Activated CD4-positive, alpha-beta T cell treated with anti-CD3 and anti-CD28 coated beads, Interleukin-2, amount 50 U/mL, for 1 hour (primary cell): ENCODE results near the gene F11R.
"Not testable (repeated sequence)": the region's sequence is repeated elsewhere in the genome, so short reads cannot be mapped to it uniquely, and the experiment has no call there.

Experiments
- DNase-seq: peaks from one replicate; pipeline ENCODE4 v3.0.0-alpha.2; 2020

The F11R gene

GRCh38 chr1:161020509-161021164 lies at the start of gene F11R:
TSS of gene F11R (minus strand) at chr1:161021152. CDS start at chr1:161021073, 79 bp downstream.
- no peak for DNase-seq

GRCh38 chr1:161069731-161070270 lies 48.8 kb upstream of the F11R start, which contains the start of gene ARHGAP30:
TSS of gene ARHGAP30 (minus strand) at chr1:161069891. CDS start at chr1:161069624, 267 bp downstream.
- peak; percentile 75 for DNase-seq

GRCh38 chr1:161069241-161069640 lies 48.3 kb upstream of the F11R start:
- no peak for DNase-seq

GRCh38 chr1:161068306-161069234 lies 47.6 kb upstream of the F11R start:
- peak; percentile 79 for DNase-seq

GRCh38 chr1:161066694-161067093 lies 45.7 kb upstream of the F11R start:
- no peak for DNase-seq

- DNase-seq = not testable (repeated sequence)
Observed at GRCh38 chr1:161065681-161066080, 44.7 kb upstream of the F11R start.

GRCh38 chr1:161063936-161064335 lies 43.0 kb upstream of the F11R start:
- DNase-seq = not testable (repeated sequence)

GRCh38 chr1:161061419-161061818 lies 40.5 kb upstream of the F11R start:
- no peak for DNase-seq

- DNase-seq = no peak
Observed at GRCh38 chr1:161059293-161059692, 38.3 kb upstream of the F11R start.

GRCh38 chr1:161054805-161055204 lies 33.9 kb upstream of the F11R start:
- no peak for DNase-seq

GRCh38 chr1:161054232-161054631 lies 33.3 kb upstream of the F11R start:
- DNase-seq = no peak

- no peak for DNase-seq
Observed at GRCh38 chr1:161052899-161053298, 31.9 kb upstream of the F11R start.

- no peak for DNase-seq
Observed at GRCh38 chr1:161051219-161051618, 30.3 kb upstream of the F11R start.

- DNase-seq = no peak
Observed at GRCh38 chr1:161048949-161049722, 28.2 kb upstream of the F11R start.

- DNase-seq = no peak
Observed at GRCh38 chr1:161047436-161048420, 26.8 kb upstream of the F11R start.

- no peak for DNase-seq
Observed at GRCh38 chr1:161046605-161047228, 25.8 kb upstream of the F11R start.

GRCh38 chr1:161045736-161046604 lies 25.0 kb upstream of the F11R start, which contains the start of gene USF1:
TSS of gene USF1 (minus strand) at chr1:161045977. CDS start at chr1:161043275, 2,702 bp downstream.
- DNase-seq = peak; percentile 90

- peak; percentile 51 for DNase-seq
Observed at GRCh38 chr1:161044908-161045735, 24.2 kb upstream of the F11R start.

GRCh38 chr1:161044535-161044907 lies 23.6 kb upstream of the F11R start:
- DNase-seq = no peak
